GM19043 (cell line): ENCODE data around the gene SLC25A44.
"Not testable (repeated sequence)": the region's sequence is repeated elsewhere in the genome, so short reads cannot be mapped to it uniquely, and the experiment has no call there.

Source experiments
- ATAC-seq: cut with Tn5 transposase; IDR thresholded peaks from one replicate; pipeline ENCODE4 v1.9.1; 2021; ENCODE audit warnings: low read depth; ENCODE audit not compliant: unreplicated experiment

SLC25A44 gene

DNA sequence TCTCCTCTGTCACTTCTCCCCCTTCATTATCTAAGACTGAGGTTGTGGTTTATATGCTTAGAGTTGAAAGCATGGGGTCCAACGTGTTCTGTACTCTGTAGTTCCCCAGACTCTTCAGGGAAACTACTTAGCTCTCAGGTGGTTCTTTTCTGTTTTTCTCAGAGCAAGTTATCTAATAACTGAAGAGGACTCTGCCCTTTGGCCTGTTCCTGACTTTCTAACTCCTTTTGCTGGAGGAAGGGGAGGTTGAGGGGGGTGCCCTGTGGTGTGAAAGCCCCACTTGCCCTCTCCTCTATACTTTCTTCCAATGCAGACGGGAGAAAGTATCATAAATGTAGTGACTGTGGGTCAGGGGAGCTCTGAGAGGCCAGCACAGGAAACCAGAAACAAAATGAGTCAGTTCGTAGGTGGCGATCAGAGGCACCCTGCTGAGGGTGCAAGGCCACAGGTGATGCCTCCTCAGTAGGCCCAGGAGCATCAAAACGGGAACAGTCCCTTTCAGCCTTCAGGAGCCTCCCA, 5.0 kb downstream of the SLC25A44 start:
- ATAC-seq, result no peak

DNA sequence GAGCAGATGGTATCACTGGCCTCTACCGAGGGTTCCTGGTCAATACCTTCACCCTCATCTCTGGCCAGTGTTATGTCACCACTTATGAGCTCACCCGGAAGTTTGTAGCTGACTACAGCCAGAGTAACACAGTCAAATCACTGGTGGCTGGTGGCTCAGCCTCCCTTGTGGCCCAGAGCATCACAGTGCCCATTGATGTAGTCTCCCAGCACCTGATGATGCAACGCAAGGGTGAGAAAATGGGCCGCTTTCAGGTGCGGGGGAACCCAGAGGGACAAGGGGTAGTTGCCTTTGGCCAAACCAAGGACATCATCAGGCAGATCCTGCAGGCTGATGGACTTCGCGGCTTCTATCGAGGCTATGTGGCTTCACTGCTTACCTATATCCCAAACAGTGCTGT, 6.1 kb downstream of the SLC25A44 start:
- ATAC-seq, result no peak

DNA sequence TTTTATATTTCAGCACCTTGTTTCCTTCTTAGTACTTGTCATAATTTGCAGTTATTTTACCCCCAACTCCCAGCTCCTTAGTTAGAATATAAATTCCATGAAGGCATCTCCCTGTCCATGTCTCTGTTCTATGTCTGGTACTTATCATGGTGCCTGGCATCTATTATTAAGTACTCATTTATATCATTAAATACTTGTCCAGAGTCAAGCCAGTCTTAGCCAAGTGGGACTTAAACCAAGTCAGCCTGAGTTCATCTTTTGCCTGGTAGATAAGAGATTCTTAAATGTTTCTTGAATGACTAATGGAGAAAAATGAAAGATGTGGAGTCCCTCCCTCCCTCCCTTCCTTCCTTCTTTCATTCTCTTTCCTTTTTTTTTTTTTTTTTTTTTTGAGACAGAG, 9.4 kb downstream of the SLC25A44 start:
- no peak for ATAC-seq

DNA sequence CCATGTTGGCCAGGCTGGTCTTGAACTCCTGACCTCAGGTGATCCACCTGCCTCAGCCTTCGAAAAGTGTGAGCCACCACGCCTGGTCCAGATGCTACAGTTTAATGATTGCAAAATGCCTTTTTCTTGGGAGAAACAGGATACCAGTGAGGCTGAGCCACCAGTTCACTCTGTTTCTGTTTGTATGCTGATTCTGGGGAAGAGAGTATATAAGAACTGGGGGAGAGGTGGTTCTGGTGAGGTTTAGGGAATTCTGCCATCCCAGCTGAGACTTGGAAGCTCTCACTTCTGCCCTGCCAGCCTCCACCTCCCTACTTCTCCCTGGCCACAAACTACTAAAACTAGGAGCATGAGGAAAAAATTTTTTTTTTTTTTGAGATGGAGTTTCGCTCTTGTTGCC, 10.8 kb downstream of the SLC25A44 start:
- no peak for ATAC-seq

DNA sequence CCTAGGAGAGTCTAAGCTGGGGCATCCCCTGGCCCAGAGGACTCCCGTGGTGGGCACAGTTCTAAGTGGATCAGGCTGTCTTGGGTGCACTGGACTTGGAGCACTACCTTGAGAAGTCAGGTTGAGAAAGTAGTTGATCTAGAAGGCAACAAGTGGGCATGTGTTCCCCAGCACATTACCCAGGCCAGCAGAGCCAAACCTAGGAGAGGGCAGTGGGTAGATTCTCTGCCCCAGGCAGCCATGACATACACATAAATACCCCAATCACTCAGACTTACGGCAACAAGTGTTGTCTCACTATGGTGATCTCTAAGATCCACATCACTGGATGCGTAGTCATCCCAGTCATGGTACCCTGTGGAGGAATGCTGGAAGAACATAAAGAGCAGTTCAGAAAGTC, 17.3 kb downstream of the SLC25A44 start:
- ATAC-seq, result no peak

DNA sequence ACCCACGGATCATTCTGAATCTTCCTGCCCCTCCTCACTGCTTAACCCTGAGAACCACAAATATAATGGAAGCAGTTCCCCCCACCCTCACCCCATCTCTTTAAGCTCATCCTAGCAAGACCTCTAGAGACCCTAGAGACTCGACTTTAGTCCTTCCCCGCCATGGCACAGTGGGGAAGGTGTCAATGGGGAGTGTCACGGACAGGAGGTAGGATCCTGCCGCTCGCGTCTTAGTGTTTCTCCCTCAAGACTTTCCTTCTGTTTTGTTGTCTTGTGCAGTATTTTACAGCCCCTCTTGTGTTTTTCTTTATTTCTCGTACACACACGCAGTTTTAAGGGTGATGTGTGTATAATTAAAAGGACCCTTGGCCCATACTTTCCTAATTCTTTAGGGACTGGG, 18.2 kb downstream of the SLC25A44 start:
- ATAC-seq, result no peak

DNA sequence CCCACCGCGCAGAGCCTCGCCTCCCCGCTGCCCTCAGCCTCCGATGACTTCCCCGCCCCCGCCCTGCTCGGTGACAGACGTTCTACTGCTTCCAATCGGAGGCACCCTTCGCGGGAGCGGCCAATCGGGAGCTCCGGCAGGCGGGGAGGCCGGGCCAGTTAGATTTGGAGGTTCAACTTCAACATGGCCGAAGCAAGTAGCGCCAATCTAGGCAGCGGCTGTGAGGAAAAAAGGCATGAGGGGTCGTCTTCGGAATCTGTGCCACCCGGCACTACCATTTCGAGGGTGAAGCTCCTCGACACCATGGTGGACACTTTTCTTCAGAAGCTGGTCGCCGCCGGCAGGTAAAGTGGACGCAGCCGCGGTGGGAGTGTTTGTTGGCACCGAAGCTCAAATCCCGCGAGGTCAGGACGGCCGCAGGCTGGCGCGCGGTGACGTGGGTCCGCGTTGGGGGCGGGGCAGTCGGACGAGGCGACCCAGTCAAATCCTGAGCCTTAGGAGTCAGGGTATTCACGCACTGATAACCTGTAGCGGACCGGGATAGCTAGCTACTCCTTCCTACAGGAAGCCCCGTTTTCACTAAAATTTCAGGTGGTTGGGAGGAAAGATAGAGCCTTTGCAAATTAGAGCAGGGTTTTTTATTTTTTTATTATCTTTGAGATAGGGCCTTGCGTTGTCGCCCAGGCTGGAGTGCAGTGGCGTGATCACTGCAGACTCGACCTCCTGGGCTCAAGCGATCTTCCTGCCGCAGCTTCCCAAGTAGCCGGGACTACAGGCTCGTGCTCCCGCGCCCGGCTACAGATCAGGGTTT, 19.1 kb downstream of the SLC25A44 start, which contains the start of gene PMF1:
Gene PMF1, plus strand, starts transcription at position 175 of the 811 bp plus-strand sequence. Its CDS starts 9 bp downstream, at position 184.
- ATAC-seq, result peak; percentile 89

DNA sequence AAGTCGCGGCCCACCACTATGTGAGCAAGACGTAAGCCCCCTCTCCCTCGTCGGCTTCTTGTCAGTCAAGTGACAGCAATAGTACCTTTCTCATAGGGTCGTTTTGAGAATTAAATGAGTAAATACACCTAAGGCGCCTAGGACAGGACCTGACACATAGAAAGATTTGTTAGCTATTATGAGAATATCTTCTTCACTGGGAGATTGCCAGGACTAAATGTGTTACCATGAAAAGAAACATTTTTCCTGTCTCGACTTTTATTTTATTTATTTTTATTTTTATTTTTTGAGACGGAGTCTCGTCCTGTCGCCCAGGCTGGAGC, 19.7 kb downstream of the SLC25A44 start:
- no peak for ATAC-seq

DNA sequence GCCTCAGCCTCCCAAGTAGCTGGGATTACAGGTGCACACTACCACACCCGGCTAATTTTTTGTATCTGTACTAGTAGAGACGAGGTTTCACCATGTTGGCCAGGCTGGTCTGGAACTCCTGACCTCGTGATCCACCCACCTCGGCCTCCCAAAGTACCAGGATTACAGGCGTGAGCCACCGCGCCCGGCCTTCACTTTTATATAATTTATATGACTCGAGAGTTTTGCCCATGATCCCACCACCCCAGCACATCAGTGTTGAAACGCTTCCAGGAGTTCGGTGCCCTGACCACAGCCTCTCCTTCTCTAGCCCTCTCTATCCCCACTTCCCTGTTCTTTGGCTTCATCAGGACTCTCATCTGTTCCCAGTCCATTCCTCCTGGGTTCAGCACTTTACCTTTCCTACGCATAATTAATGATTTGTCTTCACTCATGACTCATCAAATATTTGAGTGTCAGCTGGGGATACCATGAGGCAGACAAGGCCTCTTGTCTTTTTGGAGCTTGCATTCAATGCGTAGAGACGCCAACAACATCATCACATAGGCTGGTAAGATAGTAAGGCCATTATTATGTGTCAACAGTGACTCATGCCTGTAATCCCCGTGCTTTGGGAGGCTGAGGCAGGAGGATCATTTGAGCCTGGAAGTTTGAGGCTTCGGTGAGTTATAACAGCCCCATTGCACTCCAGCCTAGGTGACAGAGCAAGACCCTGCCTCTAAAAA, 20.3 kb downstream of the SLC25A44 start:
- ATAC-seq, result no peak

DNA sequence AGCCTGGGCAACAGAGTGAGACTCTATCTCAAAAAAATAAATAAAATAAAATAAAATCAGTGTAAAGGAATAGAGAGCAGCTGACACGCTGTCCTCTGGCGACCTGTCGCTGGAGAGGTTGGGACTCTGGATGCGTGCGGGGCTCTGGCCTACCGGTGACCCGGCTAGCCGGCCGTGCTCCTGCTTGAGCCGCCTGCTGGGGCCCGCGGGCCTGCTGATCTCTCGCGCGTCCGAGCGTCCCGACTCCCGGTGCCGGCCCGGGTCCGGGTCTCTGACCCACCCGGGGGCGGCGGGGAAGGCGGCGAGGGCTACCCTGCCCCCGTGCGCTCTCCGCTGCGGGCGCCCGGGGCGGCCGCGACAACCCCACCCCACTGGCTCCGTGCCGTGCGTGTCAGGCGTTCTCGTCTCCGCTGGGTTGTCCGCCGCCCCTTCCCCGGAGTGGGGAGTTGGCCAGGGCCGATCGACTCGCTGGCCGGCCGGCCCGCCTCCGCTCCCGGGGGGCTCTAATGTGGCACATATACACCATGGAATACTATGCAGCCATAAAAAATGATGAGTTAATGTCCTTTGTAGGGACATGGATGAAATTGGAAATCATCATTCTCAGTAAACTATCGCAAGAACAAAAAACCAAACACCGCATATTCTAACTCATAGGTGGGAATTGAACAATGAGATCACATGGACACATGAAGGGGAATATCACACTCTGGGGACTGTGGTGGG, 22.6 kb downstream of the SLC25A44 start:
- not testable (repeated sequence) for ATAC-seq

DNA sequence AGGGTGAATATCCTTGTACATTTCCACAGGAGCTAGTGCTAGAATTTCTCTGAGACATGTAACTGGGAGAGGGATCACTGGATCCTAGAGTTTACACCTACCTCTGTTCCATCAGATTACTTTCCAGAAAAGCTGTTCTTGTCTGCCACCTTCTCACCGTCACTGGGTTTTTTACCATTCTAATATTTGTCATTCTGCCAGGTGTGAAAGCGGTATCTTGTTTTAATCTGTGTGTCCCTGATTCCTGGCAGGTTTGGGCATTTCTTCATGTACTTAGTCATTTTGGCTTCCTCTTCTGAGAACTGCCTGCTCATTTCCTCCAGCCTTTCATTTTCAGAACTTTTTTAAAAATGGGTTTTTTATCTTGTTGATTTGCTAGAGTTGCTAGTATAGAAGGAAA, 24.0 kb downstream of the SLC25A44 start:
- ATAC-seq, result no peak

DNA sequence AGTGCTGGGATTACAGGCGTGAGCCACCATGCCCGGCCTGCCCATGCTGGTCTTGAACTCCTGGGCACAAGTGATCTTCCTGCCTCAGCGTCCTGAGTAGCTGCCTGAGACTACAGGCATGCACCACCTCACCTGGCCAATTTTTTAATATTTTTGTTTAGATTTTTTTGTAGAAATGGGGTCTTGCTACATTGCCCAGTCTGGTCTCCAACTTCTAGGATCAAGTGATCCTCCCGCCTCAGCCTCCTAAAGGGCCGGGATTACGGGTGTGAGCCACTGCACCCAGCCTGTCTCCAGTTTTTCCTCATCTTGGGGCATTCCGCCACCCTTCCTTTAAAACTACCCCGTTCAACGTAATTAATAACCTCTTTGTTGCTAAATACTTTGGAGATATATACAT, 26.3 kb downstream of the SLC25A44 start:
- no peak for ATAC-seq

DNA sequence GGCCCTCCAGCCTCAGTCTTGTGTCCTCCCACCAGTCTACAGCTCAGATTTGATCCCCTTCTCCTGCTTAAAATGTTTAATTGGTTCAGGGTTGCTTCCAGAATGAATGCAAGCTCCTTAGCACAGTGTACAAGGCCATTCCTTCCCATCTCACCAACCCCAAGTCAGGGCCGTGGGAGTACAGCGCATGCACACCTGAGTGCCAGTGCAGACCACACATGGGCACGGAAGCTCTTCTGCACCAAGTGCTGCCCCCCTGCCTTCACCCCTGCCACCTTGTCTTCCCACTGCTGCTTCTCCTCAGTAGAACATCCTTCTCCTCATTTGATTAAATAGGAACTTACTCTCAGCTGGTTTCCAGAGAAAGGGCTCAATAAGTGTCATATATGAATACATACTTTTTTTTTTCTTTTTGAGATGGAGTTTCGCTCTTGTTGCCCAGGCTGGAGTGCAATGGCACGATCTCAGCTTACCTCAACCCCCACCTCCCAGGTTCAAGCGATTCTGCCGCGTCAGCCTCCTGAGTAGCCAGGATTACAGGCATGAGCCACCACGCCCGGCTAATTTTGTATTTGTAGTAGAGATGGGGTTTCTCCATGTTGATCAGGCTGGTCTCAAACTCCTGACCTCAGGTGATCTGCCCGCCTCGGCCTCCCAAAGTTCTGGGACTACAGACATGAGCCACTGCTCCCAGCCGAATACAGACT, 28.2 kb downstream of the SLC25A44 start:
- no peak for ATAC-seq

DNA sequence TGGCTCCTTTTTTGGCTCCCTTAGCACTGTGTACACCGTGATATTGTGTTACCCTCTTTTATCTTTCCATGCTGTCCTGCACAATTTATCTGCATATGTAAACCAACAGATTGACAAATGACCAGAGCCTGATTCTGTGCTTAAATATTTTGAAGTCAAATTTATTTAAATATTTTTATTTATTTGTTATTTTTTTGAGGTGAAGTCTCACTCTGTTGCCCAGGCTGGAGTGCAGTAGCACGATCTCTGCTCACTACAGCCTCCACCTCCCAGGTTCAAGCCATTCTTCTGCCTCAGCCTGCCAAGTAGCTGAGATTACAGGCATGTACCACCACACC, 31.7 kb downstream of the SLC25A44 start:
- no peak for ATAC-seq

DNA sequence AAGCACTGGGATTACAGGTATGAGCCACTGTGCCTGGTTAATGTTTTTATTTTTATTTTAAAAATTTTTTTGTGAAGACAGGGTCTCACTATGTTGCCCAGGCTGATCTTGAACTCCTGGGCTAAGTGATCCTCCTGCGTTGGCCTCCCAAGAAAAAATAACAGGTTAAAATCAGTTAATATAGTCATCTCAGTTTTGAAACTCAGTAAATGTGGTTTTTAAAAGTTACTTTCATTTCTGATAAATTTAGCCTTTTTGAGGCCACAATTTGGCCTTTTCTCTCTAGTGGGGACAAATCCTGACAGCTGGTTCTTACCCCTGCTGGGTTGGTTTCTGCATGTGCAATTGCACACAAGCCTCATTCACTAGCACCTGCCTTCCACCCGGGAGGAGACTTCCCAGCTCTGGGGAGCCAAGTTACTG, 32.2 kb downstream of the SLC25A44 start:
- ATAC-seq, result peak; percentile 67

DNA sequence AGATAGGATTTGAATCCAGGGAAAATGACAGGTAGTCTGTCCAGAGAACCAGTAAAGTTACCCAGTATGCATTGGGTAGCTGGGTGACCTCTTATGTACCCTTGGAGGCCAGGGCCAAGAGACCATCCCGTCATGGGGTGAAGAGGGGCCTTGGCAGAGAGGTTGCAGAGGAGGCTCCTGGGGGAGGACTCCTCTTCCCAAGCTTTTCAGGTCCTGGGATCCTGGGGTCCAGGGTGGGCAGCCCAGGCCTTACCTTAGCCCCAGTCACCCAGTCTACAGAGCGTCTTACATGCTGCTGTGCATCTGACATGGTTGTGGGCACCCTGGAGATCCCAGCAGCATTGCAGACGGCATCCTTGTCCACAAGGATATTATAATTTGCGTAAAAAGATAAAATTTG, 32.9 kb downstream of the SLC25A44 start:
- peak; percentile 9 for ATAC-seq

DNA sequence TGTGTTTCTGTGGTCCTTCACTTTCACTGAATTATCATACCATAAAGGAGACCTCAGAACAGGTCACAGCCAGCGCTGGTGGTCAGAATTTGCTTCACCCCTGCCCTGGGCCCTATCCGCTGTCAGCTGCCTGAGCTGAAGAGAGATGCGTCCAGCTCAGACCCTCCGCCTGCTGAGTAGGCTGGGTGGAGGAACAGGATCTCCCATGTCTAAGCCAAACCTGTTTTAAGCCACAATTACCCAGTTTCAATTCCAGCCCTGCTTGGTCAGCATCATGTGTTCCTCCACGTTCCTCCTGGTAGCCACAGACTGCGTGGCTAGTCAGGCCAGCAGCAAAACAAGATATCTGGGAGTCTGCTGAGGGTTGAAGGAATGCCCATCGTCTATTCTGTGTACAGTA, 34.6 kb downstream of the SLC25A44 start:
- ATAC-seq, result no peak

DNA sequence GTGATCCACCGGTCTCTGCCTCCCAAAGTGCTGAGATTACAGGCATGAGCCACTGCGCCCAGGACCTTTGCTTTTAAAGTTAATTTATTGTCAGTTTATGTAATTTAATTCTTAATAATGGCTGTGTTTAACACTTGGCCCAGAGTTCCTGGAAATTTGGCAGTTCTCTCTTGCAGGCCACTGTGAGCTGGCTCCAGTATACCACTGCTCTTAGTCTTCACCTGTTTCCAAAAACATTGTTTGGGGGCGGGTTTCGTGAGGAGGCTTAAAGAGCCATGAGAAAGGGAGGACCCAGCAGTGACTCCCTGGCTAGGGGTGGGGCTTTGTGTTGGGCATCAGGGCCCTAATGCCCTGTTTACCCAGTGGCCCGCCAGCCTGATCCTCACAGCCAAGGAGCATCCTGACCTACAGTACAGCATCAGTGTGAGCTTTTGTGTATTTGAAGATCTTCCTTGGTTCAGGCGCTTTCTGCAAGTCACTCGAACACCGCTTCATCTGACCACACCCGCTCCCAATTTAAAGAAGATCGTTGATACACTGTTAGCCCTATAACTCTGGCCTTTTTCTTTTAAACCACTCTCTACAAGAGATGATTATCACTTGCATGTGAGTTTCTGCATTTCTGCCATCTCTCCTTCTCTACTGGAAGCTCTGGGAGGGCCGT, 36.0 kb downstream of the SLC25A44 start:
- ATAC-seq, result no peak

DNA sequence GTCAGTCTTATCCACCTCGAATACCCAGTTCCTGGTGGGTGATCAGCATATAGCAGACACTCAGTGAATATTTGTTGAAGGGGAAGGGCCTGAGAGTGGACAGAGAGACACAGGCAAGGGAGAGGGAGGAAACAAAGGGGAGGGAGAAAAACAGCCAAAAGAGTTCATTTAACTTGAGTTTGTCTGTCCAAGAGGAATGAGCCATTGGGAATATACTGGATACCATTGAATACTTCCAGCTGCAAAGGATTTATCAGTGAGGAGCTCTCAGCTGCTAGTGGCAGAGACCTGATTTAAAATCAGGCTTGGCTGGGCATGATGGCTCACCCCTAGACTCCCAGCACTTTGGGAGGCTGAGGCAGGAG, 36.6 kb downstream of the SLC25A44 start:
- no peak for ATAC-seq

DNA sequence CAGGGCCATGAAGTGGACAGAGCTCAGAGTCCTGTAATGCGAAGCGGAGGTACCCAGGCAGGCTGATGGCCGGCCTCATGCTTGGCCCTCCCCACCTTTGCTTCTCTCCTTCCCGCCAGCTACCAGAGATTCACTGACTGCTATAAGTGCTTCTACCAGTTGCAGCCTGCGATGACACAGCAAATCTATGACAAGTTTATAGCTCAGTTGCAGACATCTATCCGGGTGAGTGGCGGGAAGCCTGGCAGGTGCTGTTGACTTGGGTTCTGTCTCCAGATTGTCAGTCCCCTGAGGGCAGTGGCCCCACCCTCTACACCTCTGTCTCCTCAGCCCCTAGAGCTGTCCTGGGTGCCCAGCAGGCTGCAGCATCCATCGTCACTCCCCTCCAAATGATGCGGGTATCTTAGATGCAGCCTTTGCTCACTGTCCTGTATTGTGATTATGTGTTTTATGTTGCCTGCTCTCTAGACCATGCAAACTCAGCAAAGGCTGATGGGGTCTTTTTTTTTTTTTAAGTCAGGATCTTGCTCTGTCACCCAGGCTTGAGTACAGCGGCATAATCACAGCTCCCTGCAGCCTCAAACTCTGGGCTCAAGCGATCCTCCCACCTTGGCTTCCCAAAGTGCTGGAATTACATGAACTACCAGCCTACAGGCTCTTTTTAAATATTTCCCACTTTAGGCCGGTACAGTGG, 38.4 kb downstream of the SLC25A44 start:
- no peak for ATAC-seq
